HL-60 (cell line): ENCODE results near the gene CCDC97.

ENCODE experiments used
- DNase-seq, 2 experiments: peaks; one replicate each; pipeline ENCODE4 v3.0.0-alpha.2; 2010 to 2020; ENCODE audit warnings: low read depth in 1 of 2, low spot score in 1 of 2
- H3K27ac ChIP-seq: fragments of 250-450 bp; sonication (Bioruptor Pico); replicated peaks from 2 replicates; pipeline ENCODE4 v1.5.1; 2020; ENCODE audit warnings: mild to moderate bottlenecking, moderate library complexity
- H3K27me3 ChIP-seq: fragments of 250-450 bp; sonication (Bioruptor Pico); 2 replicates; pipeline ENCODE4 v1.5.1; 2021; ENCODE audit warnings: mild to moderate bottlenecking, moderate library complexity; ENCODE audit not compliant: insufficient read depth, poor library complexity, severe bottlenecking
- H3K4me3 ChIP-seq: replicated peaks from 2 replicates; pipeline ENCODE4 v1.5.1; 2011; ENCODE audit warnings: mild to moderate bottlenecking, control low read depth, low read length; ENCODE audit not compliant: insufficient read depth
- CTCF ChIP-seq: IDR thresholded peaks from one replicate; pipeline ENCODE4 v1.5.1; 2011; ENCODE audit warnings: low read length, control low read depth, inconsistent platforms; ENCODE audit not compliant: insufficient read depth
- GABPA ChIP-seq: IDR thresholded peaks from 2 replicates; pipeline ENCODE4 v1.6.1; 2012; ENCODE audit warnings: low read depth
- POLR2AphosphoS5 ChIP-seq: IDR thresholded peaks from 2 replicates; pipeline ENCODE4 v1.6.1; 2012; ENCODE audit warnings: low read depth
- REST ChIP-seq: IDR thresholded peaks from 2 replicates; pipeline ENCODE4 v1.6.1; 2012; ENCODE audit warnings: low read depth; ENCODE audit not compliant: insufficient replicate concordance
- SPI1 ChIP-seq: IDR thresholded peaks from 2 replicates; pipeline ENCODE4 v1.6.1; 2012; ENCODE audit warnings: low read depth, mild to moderate bottlenecking, borderline replicate concordance

The CCDC97 gene

GRCh38 chr19:41269055-41269454, 40.9 kb upstream of the CCDC97 start:
- Histone ChIP-seq H3K27me3 (no peaks in the 10 kb centered on the region), H3K27ac (no peak overlapping the region), H3K4me3 (no peak overlapping the region)
- TF ChIP-seq REST (no peak), POLR2AphosphoS5 (no peak), GABPA (no peak), SPI1 (no peak), CTCF (no peak)
- no peak for DNase-seq

- no peak for DNase-seq
- TF ChIP-seq CTCF (no peak), SPI1 (no peak), GABPA (no peak), REST (no peak), POLR2AphosphoS5 (no peak)
- no peaks in the 10 kb centered on the region for H3K27me3 ChIP-seq
- no peak overlapping the region for H3K4me3 ChIP-seq
- H3K27ac ChIP-seq = no peak overlapping the region
Measured at GRCh38 chr19:41269571-41269970, 40.4 kb upstream of the CCDC97 start.

- DNase-seq = no peak
- no peak overlapping the region for H3K27ac ChIP-seq
- no peak for TF ChIP-seq REST
- no peak for TF ChIP-seq CTCF
- TF ChIP-seq SPI1 = no peak
- TF ChIP-seq GABPA = no peak
- no peak for TF ChIP-seq POLR2AphosphoS5
- no peaks in the 10 kb centered on the region for H3K27me3 ChIP-seq
- no peak overlapping the region for H3K4me3 ChIP-seq
Measured at GRCh38 chr19:41273076-41273475, 36.9 kb upstream of the CCDC97 start.
